Bronchial epithelial cell (primary cell): Measurements from ENCODE around the gene SF3A1. TPM values are rescaled to one million over a fixed set of nuclear protein-coding genes. Genes with fewer than 3 reads are reported as not detected.

Experiments
- DNase-seq: peaks from one replicate; pipeline ENCODE4 v3.0.0-alpha.2; 2010; ENCODE audit warnings: low read depth
- FAIRE-seq: peaks from 2 replicates; lab custom pipeline; 2011; peaks lifted over from hg19 to GRCh38; lab: Jason Lieb, UNC
- H3K27me3 ChIP-seq: 2 replicates; pipeline ENCODE4 v1.5.1; 2011; ENCODE audit warnings: low read length; ENCODE audit not compliant: control insufficient read depth, insufficient read depth
- H3K36me3 ChIP-seq: 2 replicates; pipeline ENCODE4 v1.5.1; 2011; ENCODE audit warnings: low read length; ENCODE audit not compliant: control insufficient read depth, insufficient read depth
- H3K4me3 ChIP-seq: 2 replicates; pipeline ENCODE4 v1.5.1; 2011; ENCODE audit warnings: mild to moderate bottlenecking, low read depth, low read length, control low read depth
- total RNA-seq: library from RNA; depleted of rRNA; stranded (reverse); fragments of >200 nt; gene quantifications from 2 replicates; pipeline ENCODE4 v1.2.1, GENCODE V29; 2014
- TF ChIP-seq, protein P1 (sequence below): IDR thresholded peaks from 2 replicates; pipeline ENCODE4 v1.5.1; 2011; ENCODE audit warnings: mild to moderate bottlenecking, moderate library complexity, low read length, control low read depth, inconsistent platforms; ENCODE audit not compliant: insufficient read depth, severe bottlenecking

The SF3A1 gene
- total RNA-seq, 1 donor from 2014 or later: 17.9 TPM

DNA sequence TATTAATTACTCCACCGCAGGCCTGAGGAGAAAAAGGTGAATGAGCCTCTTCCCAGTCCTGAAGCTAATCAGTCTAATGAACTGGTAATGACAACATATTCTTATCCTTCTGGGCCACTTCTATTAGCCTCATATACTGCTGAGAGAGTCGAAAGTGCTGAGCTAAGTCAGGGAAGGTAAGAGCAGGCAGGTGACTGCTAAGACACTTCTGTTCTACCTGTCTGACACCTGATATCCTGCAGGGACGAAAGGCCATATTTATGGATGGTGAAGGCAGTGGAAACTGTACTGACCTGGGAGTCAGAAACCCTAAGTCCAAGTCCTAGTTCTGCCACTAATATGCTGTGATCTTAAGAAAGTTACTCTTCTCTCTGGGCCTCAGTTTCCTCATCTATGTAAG is 33.4 kb downstream of the SF3A1 start:
- Histone ChIP-seq H3K4me3 (no peak overlapping the region), H3K27me3 (no peaks in the 10 kb centered on the region), H3K36me3 (peaks cover 2% of the 10 kb centered on the region)
- FAIRE-seq (peak; percentile 23), DNase-seq (no peak)
- TF ChIP-seq, protein P1, sequence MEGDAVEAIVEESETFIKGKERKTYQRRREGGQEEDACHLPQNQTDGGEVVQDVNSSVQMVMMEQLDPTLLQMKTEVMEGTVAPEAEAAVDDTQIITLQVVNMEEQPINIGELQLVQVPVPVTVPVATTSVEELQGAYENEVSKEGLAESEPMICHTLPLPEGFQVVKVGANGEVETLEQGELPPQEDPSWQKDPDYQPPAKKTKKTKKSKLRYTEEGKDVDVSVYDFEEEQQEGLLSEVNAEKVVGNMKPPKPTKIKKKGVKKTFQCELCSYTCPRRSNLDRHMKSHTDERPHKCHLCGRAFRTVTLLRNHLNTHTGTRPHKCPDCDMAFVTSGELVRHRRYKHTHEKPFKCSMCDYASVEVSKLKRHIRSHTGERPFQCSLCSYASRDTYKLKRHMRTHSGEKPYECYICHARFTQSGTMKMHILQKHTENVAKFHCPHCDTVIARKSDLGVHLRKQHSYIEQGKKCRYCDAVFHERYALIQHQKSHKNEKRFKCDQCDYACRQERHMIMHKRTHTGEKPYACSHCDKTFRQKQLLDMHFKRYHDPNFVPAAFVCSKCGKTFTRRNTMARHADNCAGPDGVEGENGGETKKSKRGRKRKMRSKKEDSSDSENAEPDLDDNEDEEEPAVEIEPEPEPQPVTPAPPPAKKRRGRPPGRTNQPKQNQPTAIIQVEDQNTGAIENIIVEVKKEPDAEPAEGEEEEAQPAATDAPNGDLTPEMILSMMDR: no peak

DNA sequence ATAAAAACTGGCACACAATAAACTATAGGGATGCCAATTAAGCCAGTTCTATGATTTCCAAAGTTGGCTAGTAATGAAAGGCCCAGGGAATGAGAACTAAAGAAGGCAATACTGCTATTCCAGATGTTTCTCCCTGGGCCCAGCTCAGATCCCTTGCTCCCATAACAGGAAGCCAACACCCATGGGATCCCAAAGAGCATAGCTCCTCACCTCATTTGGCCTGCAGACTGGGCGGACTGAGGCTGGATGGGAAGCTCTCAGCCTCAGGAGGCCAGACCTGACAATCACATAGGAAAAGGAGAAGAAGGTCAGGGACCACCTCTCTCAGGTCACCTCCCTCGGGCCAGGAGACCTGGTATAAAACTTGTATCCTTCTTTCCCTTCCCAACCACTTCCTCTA is 35.2 kb downstream of the SF3A1 start:
- TF ChIP-seq, protein P1: no peak
- no peak for DNase-seq
- Histone ChIP-seq H3K4me3 (no peak overlapping the region), H3K27me3 (no peaks in the 10 kb centered on the region), H3K36me3 (peaks cover 2% of the 10 kb centered on the region)
- no peak for FAIRE-seq

DNA sequence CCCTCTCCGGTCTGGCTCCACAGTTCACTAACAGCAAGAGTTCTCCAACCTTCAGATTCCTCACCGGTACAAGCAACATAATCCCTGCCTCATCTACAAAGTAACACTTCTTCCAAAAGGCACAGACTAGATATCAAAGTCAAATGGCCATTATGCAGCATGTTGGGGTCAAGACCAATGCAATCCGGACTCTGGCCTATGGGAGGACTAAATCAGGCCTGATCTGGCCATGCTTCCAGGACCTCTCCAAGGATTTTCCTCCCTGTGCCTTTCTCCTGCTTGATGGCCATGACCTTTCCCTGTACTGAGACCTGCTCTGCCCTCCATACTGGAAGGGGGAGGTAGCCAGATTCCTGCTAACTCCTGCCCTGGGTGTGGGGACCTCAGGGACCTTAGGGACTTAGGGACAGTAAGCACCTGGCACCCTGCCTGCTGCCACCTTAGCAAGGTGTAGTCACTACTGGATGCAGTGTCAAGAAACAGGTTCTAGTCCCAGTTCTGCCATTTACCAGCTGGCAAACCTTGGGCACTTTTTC is 36.6 kb downstream of the SF3A1 start:
- Histone ChIP-seq H3K4me3 (no peak overlapping the region), H3K36me3 (peaks cover 2% of the 10 kb centered on the region), H3K27me3 (no peaks in the 10 kb centered on the region)
- no peak for FAIRE-seq
- TF ChIP-seq, protein P1: no peak
- no peak for DNase-seq

DNA sequence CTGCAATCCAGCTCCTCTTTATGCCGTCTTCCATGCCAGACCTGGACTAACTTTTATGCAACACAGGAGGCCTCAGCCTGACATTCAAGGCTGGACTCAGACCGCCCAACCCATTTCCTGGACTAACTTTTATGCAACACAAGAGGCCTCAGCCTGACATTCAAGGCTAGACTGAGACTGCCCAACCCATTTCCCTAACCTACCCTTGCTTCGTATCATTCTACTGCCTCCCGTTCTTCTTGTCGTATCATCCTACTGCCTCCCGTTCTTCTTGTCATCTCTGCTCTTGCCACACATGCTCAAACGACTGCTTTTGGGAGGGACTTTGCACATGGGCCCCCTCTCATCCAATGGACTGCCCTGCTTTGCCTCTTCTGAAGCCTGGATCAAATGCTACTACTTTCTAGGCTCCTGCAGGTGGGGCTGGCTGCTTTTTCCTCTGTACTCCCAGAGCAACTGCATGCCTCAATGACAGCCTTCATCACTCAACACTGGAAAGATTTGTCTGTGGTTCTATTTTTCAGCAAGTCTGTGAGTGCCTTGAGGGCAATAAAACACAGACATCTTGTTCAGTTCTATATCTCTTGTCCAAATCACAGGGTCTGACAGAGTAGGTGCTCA is 37.8 kb downstream of the SF3A1 start:
- TF ChIP-seq, protein P1: no peak

DNA sequence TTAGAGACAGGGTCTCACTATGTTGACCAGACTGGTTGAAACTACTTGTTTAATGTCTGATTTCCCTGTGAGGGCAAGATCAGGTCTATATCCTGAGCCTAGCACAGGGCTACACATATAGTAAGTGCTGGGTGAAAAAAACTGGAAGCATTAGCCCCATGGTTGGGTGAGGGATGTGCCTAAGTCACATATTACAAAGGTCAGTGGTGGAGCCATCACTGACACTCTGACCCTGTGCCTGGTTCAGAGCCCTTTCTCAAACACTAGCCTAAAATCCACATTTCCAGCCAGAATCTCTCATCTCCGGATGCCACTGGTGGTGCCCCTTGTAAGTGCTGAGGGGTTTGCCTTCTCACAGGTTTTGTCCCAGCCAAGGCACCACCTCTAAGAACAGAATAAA is 38.9 kb downstream of the SF3A1 start:
- H3K36me3 ChIP-seq: peaks cover 2% of the 10 kb centered on the region
- no peaks in the 10 kb centered on the region for H3K27me3 ChIP-seq
- no peak for DNase-seq
- TF ChIP-seq, protein P1: no peak
- no peak for FAIRE-seq
- H3K4me3 ChIP-seq: no peak overlapping the region

More for the DNA sequence above, 37.8 kb downstream of the SF3A1 start:
- H3K4me3 ChIP-seq: no peak overlapping the region
- no peaks in the 10 kb centered on the region for H3K27me3 ChIP-seq
- FAIRE-seq (no peak), DNase-seq (no peak)
- peaks cover 2% of the 10 kb centered on the region for H3K36me3 ChIP-seq
